ENCODE data around the gene CTDSP1.

Gene CTDSP1

GRCh38 chr2:218419630-218420216 lies 20.1 kb downstream of the CTDSP1 start:
- FAIRE-seq, result no peak
- DNase-seq (ENCODE audit: insufficient read length, low spot score), result no peak

GRCh38 chr2:218421027-218421426 lies 21.4 kb downstream of the CTDSP1 start:
- no peak for DNase-seq (ENCODE audit: insufficient read length, low spot score)

GRCh38 chr2:218422403-218423086 lies 22.9 kb downstream of the CTDSP1 start:
- FAIRE-seq (no peak), DNase-seq (ENCODE audit: insufficient read length, low spot score) (no peak)

More at GRCh38 chr2:218421027-218421426, 21.4 kb downstream of the CTDSP1 start:
- no peak for FAIRE-seq

- DNase-seq (ENCODE audit: insufficient read length, low spot score) (no peak), FAIRE-seq (no peak)
Observed at GRCh38 chr2:218423584-218423983, 23.9 kb downstream of the CTDSP1 start.

GRCh38 chr2:218425531-218425930 lies 25.9 kb downstream of the CTDSP1 start:
- DNase-seq (ENCODE audit: insufficient read length, low spot score) (no peak), FAIRE-seq (no peak)

- FAIRE-seq, result no peak
Observed at GRCh38 chr2:218427741-218428140, 28.1 kb downstream of the CTDSP1 start.

GRCh38 chr2:218428846-218429558 lies 29.3 kb downstream of the CTDSP1 start:
- FAIRE-seq, result no peak
- DNase-seq (ENCODE audit: insufficient read length, low spot score), result no peak

More at GRCh38 chr2:218427741-218428140, 28.1 kb downstream of the CTDSP1 start:
- no peak for DNase-seq (ENCODE audit: insufficient read length, low spot score)

- DNase-seq (ENCODE audit: insufficient read length, low spot score) (no peak), FAIRE-seq (no peak)
Observed at GRCh38 chr2:218429911-218430692, 30.4 kb downstream of the CTDSP1 start.

GRCh38 chr2:218430721-218431120 lies 31.1 kb downstream of the CTDSP1 start:
- FAIRE-seq, result no peak
- no peak for DNase-seq (ENCODE audit: insufficient read length, low spot score)

- no peak for FAIRE-seq
- no peak for DNase-seq (ENCODE audit: insufficient read length, low spot score)
Observed at GRCh38 chr2:218431878-218432277, 32.2 kb downstream of the CTDSP1 start.

- DNase-seq (ENCODE audit: insufficient read length, low spot score), result no peak
- no peak for FAIRE-seq
Observed at GRCh38 chr2:218432676-218433365, 33.2 kb downstream of the CTDSP1 start.

GRCh38 chr2:218434456-218434855 lies 34.8 kb downstream of the CTDSP1 start:
- DNase-seq (ENCODE audit: insufficient read length, low spot score) (no peak), FAIRE-seq (no peak)

GRCh38 chr2:218435003-218435982 lies 35.6 kb downstream of the CTDSP1 start:
- FAIRE-seq (no peak), DNase-seq (ENCODE audit: insufficient read length, low spot score) (no peak)

- FAIRE-seq, result no peak
Observed at GRCh38 chr2:218436992-218437391, 37.3 kb downstream of the CTDSP1 start.

GRCh38 chr2:218437969-218438368 lies 38.3 kb downstream of the CTDSP1 start:
- no peak for FAIRE-seq

More at GRCh38 chr2:218436992-218437391, 37.3 kb downstream of the CTDSP1 start:
- DNase-seq (ENCODE audit: insufficient read length, low spot score), result no peak

GRCh38 chr2:218438596-218438995 lies 38.9 kb downstream of the CTDSP1 start:
- FAIRE-seq, result no peak
- DNase-seq (ENCODE audit: insufficient read length, low spot score), result no peak

More at GRCh38 chr2:218437969-218438368, 38.3 kb downstream of the CTDSP1 start:
- no peak for DNase-seq (ENCODE audit: insufficient read length, low spot score)

- FAIRE-seq (no peak), DNase-seq (ENCODE audit: insufficient read length, low spot score) (no peak)
Observed at GRCh38 chr2:218444692-218445357, 45.2 kb downstream of the CTDSP1 start.

GRCh38 chr2:218445602-218446001 lies 45.9 kb downstream of the CTDSP1 start:
- DNase-seq (ENCODE audit: insufficient read length, low spot score), result no peak

GRCh38 chr2:218446547-218446946 lies 46.9 kb downstream of the CTDSP1 start:
- FAIRE-seq (no peak), DNase-seq (ENCODE audit: insufficient read length, low spot score) (no peak)

More at GRCh38 chr2:218445602-218446001, 45.9 kb downstream of the CTDSP1 start:
- no peak for FAIRE-seq
